Muscle layer of colon (tissue), 2 donors: ENCODE results near the gene UPP2.

Experiments used
- H3K27ac ChIP-seq: one replicate; pipeline ENCODE4 v1.7.0; 2013; ENCODE audit warnings: low read depth, mild to moderate bottlenecking, low read length, moderate library complexity
- H3K27me3 ChIP-seq, 2 donors: one replicate each; pipeline ENCODE4 v1.7.0; 2013; ENCODE audit warnings: low read length in 2 of 2, mild to moderate bottlenecking in 2 of 2; ENCODE audit not compliant: insufficient read depth in 2 of 2, control insufficient read depth in 1 of 2
- H3K36me3 ChIP-seq: one replicate; pipeline ENCODE4 v1.7.0; 2013; ENCODE audit warnings: mild to moderate bottlenecking, low read length; ENCODE audit not compliant: insufficient read depth
- H3K4me1 ChIP-seq: one replicate; pipeline ENCODE4 v1.7.0; 2013; ENCODE audit warnings: mild to moderate bottlenecking, low read length; ENCODE audit not compliant: insufficient read depth
- H3K4me3 ChIP-seq, 2 donors: one replicate each; pipeline ENCODE4 v1.7.0; 2013; ENCODE audit warnings: low read length in 2 of 2, low read depth in 1 of 2, mild to moderate bottlenecking in 1 of 2, moderate library complexity in 1 of 2
- H3K9ac ChIP-seq: one replicate; pipeline ENCODE4 v1.7.0; 2013; ENCODE audit warnings: low read length
- H3K9me3 ChIP-seq: one replicate; pipeline ENCODE4 v1.7.0; 2013; ENCODE audit warnings: mild to moderate bottlenecking, low read length
- donor health status: abdominal sarcoma.
- donor health status: Adenocarcinoma of cecum.

Gene UPP2

GRCh38 chr2:158089322-158089721 lies 12.4 kb upstream of the UPP2 start:
- Histone ChIP-seq H3K4me1 (no peaks in the 10 kb centered on the region), H3K27me3 (no peaks in the 10 kb centered on the region), H3K36me3 (no peaks in the 10 kb centered on the region), H3K4me3 (no peak overlapping the region), H3K9ac (no peak overlapping the region), H3K9me3 (no peaks in the 10 kb centered on the region), H3K27ac (no peak overlapping the region)

GRCh38 chr2:158091647-158092046 lies 10.0 kb upstream of the UPP2 start:
- H3K36me3 ChIP-seq: no peaks in the 10 kb centered on the region
- no peak overlapping the region for H3K9ac ChIP-seq
- H3K27me3 ChIP-seq: no peaks in the 10 kb centered on the region
- H3K27ac ChIP-seq: no peak overlapping the region
- H3K4me3 ChIP-seq: no peak overlapping the region
- no peaks in the 10 kb centered on the region for H3K4me1 ChIP-seq
- no peaks in the 10 kb centered on the region for H3K9me3 ChIP-seq

DNA sequence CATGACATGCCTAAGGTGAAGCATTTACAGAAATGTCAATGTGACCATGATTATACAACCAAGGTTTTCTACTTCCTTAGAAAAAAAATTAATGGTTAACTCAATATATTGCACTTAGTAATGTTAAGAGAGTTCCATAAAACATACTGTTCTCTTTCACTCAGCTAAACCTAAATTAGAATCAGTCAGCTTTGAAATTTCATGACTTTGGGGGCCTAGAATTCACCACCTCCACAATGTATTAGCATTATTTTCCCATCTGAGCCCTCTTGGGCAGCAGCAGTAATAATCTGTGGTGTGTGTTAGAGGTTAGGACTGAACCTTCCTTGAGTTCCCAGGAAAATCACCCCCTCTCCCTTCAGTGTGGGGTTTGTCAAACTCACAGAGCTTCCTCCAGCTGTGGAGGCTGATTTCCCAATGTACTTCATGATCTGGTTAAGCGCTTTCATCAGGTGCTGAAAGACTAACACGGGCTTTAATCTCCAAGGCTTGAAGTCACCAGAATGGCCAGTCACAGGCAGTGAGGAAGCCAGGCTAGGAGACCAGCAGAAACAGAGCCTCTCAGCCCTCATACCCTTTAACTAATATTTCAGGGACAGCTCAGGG lies 7.1 kb upstream of the UPP2 start:
- no peak overlapping the region for H3K9ac ChIP-seq
- H3K36me3 ChIP-seq: no peaks in the 10 kb centered on the region
- H3K4me3 ChIP-seq: no peak overlapping the region
- H3K4me1 ChIP-seq: no peaks in the 10 kb centered on the region
- H3K27me3 ChIP-seq: no peaks in the 10 kb centered on the region
- no peaks in the 10 kb centered on the region for H3K9me3 ChIP-seq
- no peak overlapping the region for H3K27ac ChIP-seq

DNA sequence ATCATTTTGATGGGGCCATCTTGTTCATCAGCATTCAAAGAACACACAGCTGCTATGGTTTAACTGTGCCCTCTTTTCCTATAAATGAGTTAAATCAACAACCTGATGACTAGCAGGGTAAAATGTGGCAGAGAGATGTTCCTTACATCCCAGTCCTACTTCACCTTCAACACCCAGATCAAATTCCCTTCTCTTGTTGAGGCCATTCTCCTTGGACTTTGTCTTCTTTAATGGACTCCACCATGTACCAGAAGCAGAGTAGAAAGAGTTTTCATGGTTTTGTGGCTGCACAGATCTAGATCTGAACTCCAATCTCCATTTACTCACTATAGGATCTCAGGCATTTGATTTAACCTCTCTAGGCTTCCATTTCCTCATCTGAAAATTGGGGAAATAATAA lies 6.4 kb upstream of the UPP2 start:
- H3K36me3 ChIP-seq: no peaks in the 10 kb centered on the region
- no peak overlapping the region for H3K9ac ChIP-seq
- no peak overlapping the region for H3K4me3 ChIP-seq
- H3K27me3 ChIP-seq: no peaks in the 10 kb centered on the region
- no peaks in the 10 kb centered on the region for H3K4me1 ChIP-seq
- no peak overlapping the region for H3K27ac ChIP-seq
- no peaks in the 10 kb centered on the region for H3K9me3 ChIP-seq

- no peak overlapping the region for H3K4me3 ChIP-seq
- H3K36me3 ChIP-seq: no peaks in the 10 kb centered on the region
- H3K9ac ChIP-seq: no peak overlapping the region
- H3K4me1 ChIP-seq: no peaks in the 10 kb centered on the region
- H3K27ac ChIP-seq: no peak overlapping the region
- no peaks in the 10 kb centered on the region for H3K27me3 ChIP-seq
- H3K9me3 ChIP-seq: no peaks in the 10 kb centered on the region
Observed at GRCh38 chr2:158095912-158096311, 5.8 kb upstream of the UPP2 start.

GRCh38 chr2:158097481-158097880 lies 4.2 kb upstream of the UPP2 start:
- no peak overlapping the region for H3K4me3 ChIP-seq
- H3K27ac ChIP-seq: no peak overlapping the region
- H3K9ac ChIP-seq: no peak overlapping the region
- no peaks in the 10 kb centered on the region for H3K27me3 ChIP-seq
- no peaks in the 10 kb centered on the region for H3K9me3 ChIP-seq
- H3K4me1 ChIP-seq: no peaks in the 10 kb centered on the region
- no peaks in the 10 kb centered on the region for H3K36me3 ChIP-seq

- Histone ChIP-seq H3K9ac (no peak overlapping the region), H3K4me3 (no peak overlapping the region), H3K36me3 (no peaks in the 10 kb centered on the region), H3K27ac (no peak overlapping the region), H3K27me3 (no peaks in the 10 kb centered on the region), H3K9me3 (no peaks in the 10 kb centered on the region), H3K4me1 (no peaks in the 10 kb centered on the region)
Observed at GRCh38 chr2:158098178-158098577, 3.5 kb upstream of the UPP2 start.

DNA sequence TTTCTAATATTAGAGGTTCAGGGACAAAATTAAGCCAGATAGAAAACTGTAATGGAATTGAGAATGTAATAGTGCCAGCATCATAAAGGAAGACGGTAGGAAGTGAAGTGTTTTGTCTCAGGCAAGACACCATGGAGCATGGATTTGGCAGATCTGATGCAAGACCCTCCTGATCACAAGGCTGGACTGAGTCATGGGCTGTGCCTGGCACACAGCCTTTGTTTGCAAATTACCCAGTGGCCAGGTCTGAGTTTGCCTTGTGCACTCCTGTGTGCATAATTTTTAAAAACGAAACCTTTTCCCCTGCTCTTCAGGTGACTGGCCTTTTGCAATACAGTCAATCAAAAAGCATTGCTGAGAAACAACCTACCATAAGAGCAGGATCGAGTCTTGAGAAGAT lies 2.0 kb upstream of the UPP2 start:
- Histone ChIP-seq H3K36me3 (no peaks in the 10 kb centered on the region), H3K27me3 (no peaks in the 10 kb centered on the region), H3K4me1 (no peaks in the 10 kb centered on the region), H3K9ac (no peak overlapping the region), H3K4me3 (no peak overlapping the region), H3K9me3 (no peaks in the 10 kb centered on the region), H3K27ac (no peak overlapping the region)

GRCh38 chr2:158100411-158100810 lies 1.3 kb upstream of the UPP2 start:
- no peaks in the 10 kb centered on the region for H3K27me3 ChIP-seq
- H3K9me3 ChIP-seq: no peaks in the 10 kb centered on the region
- H3K36me3 ChIP-seq: no peaks in the 10 kb centered on the region
- H3K9ac ChIP-seq: no peak overlapping the region
- no peaks in the 10 kb centered on the region for H3K4me1 ChIP-seq
- H3K27ac ChIP-seq: no peak overlapping the region
- H3K4me3 ChIP-seq: no peak overlapping the region

- no peaks in the 10 kb centered on the region for H3K9me3 ChIP-seq
- no peaks in the 10 kb centered on the region for H3K4me1 ChIP-seq
- H3K27ac ChIP-seq: no peak overlapping the region
- no peak overlapping the region for H3K4me3 ChIP-seq
- no peaks in the 10 kb centered on the region for H3K27me3 ChIP-seq
- no peaks in the 10 kb centered on the region for H3K36me3 ChIP-seq
- no peak overlapping the region for H3K9ac ChIP-seq
Observed at GRCh38 chr2:158102446-158102845, 770 bp downstream of the UPP2 start.

DNA sequence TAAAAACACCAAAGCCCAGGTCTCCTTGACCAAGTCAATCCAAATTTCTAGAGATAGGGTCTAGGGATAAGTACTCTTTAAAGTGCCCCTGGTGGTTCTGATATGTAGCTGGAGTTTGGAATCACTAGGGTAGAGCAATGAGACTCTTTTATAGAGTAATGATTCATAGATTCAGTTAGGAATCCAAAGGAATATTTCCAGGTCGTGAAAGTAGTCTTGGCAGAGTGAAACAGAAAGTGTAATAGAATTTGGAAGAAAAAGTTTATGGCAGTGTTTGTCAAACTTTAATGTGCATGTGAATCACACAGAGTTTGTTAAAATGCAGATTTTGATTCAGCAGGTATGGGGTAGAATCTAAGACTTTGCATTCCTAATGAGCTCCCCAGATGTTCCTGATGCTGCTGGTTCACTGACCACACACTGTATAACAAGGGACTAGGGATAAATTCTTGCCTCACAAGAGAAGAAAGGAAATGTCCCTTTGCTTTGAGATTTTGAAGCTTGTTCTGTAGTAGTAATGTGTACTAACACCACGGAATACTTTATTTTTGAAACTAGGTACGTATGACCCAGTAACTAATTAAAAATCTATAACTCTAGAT lies 1.8 kb downstream of the UPP2 start:
- Histone ChIP-seq H3K4me3 (no peak overlapping the region), H3K27me3 (no peaks in the 10 kb centered on the region), H3K4me1 (no peaks in the 10 kb centered on the region), H3K9me3 (no peaks in the 10 kb centered on the region), H3K9ac (no peak overlapping the region), H3K27ac (no peak overlapping the region), H3K36me3 (no peaks in the 10 kb centered on the region)

- Histone ChIP-seq H3K9ac (no peak overlapping the region), H3K9me3 (no peaks in the 10 kb centered on the region), H3K27me3 (no peaks in the 10 kb centered on the region), H3K36me3 (no peaks in the 10 kb centered on the region), H3K4me1 (no peaks in the 10 kb centered on the region), H3K4me3 (no peak overlapping the region), H3K27ac (no peak overlapping the region)
Observed at GRCh38 chr2:158104903-158105302, 3.2 kb downstream of the UPP2 start.
